HG02981 (cell line): ENCODE measurements around the gene LRRC37A3.
A peak's percentile ranks its signal among the peaks of the same experiment; 100 is the strongest.
"Not testable (repeated sequence)": the region's sequence is repeated elsewhere in the genome, so short reads cannot be mapped to it uniquely, and the experiment has no call there.

ENCODE experiments used
- ATAC-seq: cut with Tn5 transposase; IDR thresholded peaks from one replicate; pipeline ENCODE4 v1.9.1; 2021; ENCODE audit warnings: mild to moderate bottlenecking, moderate library complexity; ENCODE audit not compliant: unreplicated experiment

LRRC37A3 gene

GRCh38 chr17:64927444-64927843 lies 8.2 kb upstream of the LRRC37A3 start:
- peak; percentile 65 for ATAC-seq

- not testable (repeated sequence) for ATAC-seq
Measured at GRCh38 chr17:64926430-64926829, 7.2 kb upstream of the LRRC37A3 start.

- ATAC-seq, result not testable (repeated sequence)
Measured at GRCh38 chr17:64925244-64925643, 6.0 kb upstream of the LRRC37A3 start.

GRCh38 chr17:64923051-64923568 lies 3.8 kb upstream of the LRRC37A3 start:
- ATAC-seq, result not testable (repeated sequence)

- ATAC-seq, result no peak
Measured at GRCh38 chr17:64920419-64921172, 1.3 kb upstream of the LRRC37A3 start.

- no peak for ATAC-seq
Measured at GRCh38 chr17:64920026-64920418, 744 bp upstream of the LRRC37A3 start.

- peak; percentile 48 for ATAC-seq
Measured at GRCh38 chr17:64918842-64919288, 413 bp downstream of the LRRC37A3 start.

GRCh38 chr17:64917540-64917939 lies 1.7 kb downstream of the LRRC37A3 start:
- not testable (repeated sequence) for ATAC-seq

GRCh38 chr17:64915244-64915643 lies 4.0 kb downstream of the LRRC37A3 start:
- not testable (repeated sequence) for ATAC-seq

- not testable (repeated sequence) for ATAC-seq
Measured at GRCh38 chr17:64910191-64910514, 9.1 kb downstream of the LRRC37A3 start.

- ATAC-seq, result not testable (repeated sequence)
Measured at GRCh38 chr17:64909511-64910190, 9.6 kb downstream of the LRRC37A3 start.

- ATAC-seq, result not testable (repeated sequence)
Measured at GRCh38 chr17:64904069-64904468, 15.2 kb downstream of the LRRC37A3 start.

- not testable (repeated sequence) for ATAC-seq
Measured at GRCh38 chr17:64897136-64897535, 22.1 kb downstream of the LRRC37A3 start.

GRCh38 chr17:64874210-64874609 lies 45.1 kb downstream of the LRRC37A3 start:
- not testable (repeated sequence) for ATAC-seq

GRCh38 chr17:64847504-64848466 lies 71.5 kb downstream of the LRRC37A3 start:
- ATAC-seq, result not testable (repeated sequence)

GRCh38 chr17:64846892-64847291 lies 72.4 kb downstream of the LRRC37A3 start:
- ATAC-seq, result not testable (repeated sequence)

GRCh38 chr17:64843918-64844317 lies 75.4 kb downstream of the LRRC37A3 start:
- not testable (repeated sequence) for ATAC-seq

GRCh38 chr17:64842900-64843299 lies 76.4 kb downstream of the LRRC37A3 start:
- ATAC-seq, result not testable (repeated sequence)

- ATAC-seq, result not testable (repeated sequence)
Measured at GRCh38 chr17:64840960-64841359, 78.3 kb downstream of the LRRC37A3 start.

- not testable (repeated sequence) for ATAC-seq
Measured at GRCh38 chr17:64838513-64838912, 80.8 kb downstream of the LRRC37A3 start.
